ENCODE results near the gene CBLN1. TPM values are rescaled to one million over a fixed set of nuclear protein-coding genes. Genes with fewer than 3 reads are reported as not detected.
"Not testable (repeated sequence)": the region's sequence is repeated elsewhere in the genome, so short reads cannot be mapped to it uniquely, and the experiment has no call there.

Gene CBLN1
- total and polyA plus RNA-seq, 2 donors (not counting 1 experiment from before 2014, with no cell fraction given) = not detected

- no peaks in the 10 kb centered on the region for H3K79me2 ChIP-seq (ENCODE audit: control insufficient read depth, insufficient read depth, low read length)
- H3K9ac ChIP-seq (ENCODE audit: insufficient read depth, low read length) = no peak overlapping the region
- no peak overlapping the region for H3K4me3 ChIP-seq (replicated peaks in 1 of 4; ENCODE audit: control extremely low read depth in 1 of 4, insufficient read depth in 1 of 4, low read depth in 3 of 4, low read length in 4 of 4)
- DNase-seq (ENCODE audit: low read depth in 2 of 2) = no peak
- H4K20me1 ChIP-seq (ENCODE audit: control insufficient read depth, extremely low read depth, insufficient read depth, low read length) = no peaks in the 10 kb centered on the region
- no peaks in the 10 kb centered on the region for H3K9me3 ChIP-seq (ENCODE audit: control insufficient read depth, insufficient read depth, low read depth, low read length)
- no peaks in the 10 kb centered on the region for H3K36me3 ChIP-seq (ENCODE audit: control insufficient read depth, insufficient read depth, low read length)
- no peaks in the 10 kb centered on the region for H3K27me3 ChIP-seq (ENCODE audit: control insufficient read depth, insufficient read depth, low read length)
- H2AFZ ChIP-seq (ENCODE audit: low read length) = no peak overlapping the region
- H3K27ac ChIP-seq (ENCODE audit: insufficient read depth, low read length) = no peak overlapping the region
- no peak overlapping the region for H3K4me2 ChIP-seq (ENCODE audit: extremely low read depth, insufficient read depth, low read length)
- H3K4me1 ChIP-seq (ENCODE audit: control insufficient read depth, extremely low read depth, insufficient read depth, low read length) = no peaks in the 10 kb centered on the region
- TF ChIP-seq EZH2 (IDR thresholded peaks at IDR 0.05; ENCODE audit: low read length, missing control alignments) = no peak
- TF ChIP-seq, protein P1, sequence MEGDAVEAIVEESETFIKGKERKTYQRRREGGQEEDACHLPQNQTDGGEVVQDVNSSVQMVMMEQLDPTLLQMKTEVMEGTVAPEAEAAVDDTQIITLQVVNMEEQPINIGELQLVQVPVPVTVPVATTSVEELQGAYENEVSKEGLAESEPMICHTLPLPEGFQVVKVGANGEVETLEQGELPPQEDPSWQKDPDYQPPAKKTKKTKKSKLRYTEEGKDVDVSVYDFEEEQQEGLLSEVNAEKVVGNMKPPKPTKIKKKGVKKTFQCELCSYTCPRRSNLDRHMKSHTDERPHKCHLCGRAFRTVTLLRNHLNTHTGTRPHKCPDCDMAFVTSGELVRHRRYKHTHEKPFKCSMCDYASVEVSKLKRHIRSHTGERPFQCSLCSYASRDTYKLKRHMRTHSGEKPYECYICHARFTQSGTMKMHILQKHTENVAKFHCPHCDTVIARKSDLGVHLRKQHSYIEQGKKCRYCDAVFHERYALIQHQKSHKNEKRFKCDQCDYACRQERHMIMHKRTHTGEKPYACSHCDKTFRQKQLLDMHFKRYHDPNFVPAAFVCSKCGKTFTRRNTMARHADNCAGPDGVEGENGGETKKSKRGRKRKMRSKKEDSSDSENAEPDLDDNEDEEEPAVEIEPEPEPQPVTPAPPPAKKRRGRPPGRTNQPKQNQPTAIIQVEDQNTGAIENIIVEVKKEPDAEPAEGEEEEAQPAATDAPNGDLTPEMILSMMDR (conservative IDR thresholded peaks at IDR 0.05 in 1 of 2, IDR thresholded peaks at IDR 0.05 in 1 of 2; ENCODE audit: low read depth in 1 of 2, low read length in 2 of 2) = no peak
Observed at GRCh38 chr16:49248227-49248626, 33.4 kb downstream of the CBLN1 start.

GRCh38 chr16:49236216-49236615 lies 45.4 kb downstream of the CBLN1 start:
- H3K79me2 ChIP-seq (ENCODE audit: control insufficient read depth, insufficient read depth, low read length) = no peaks in the 10 kb centered on the region
- no peak overlapping the region for H3K4me3 ChIP-seq (replicated peaks in 1 of 4; ENCODE audit: control extremely low read depth in 1 of 4, insufficient read depth in 1 of 4, low read depth in 3 of 4, low read length in 4 of 4)
- no peak overlapping the region for H3K27ac ChIP-seq (ENCODE audit: insufficient read depth, low read length)
- no peaks in the 10 kb centered on the region for H3K9me3 ChIP-seq (ENCODE audit: control insufficient read depth, insufficient read depth, low read depth, low read length)
- no peaks in the 10 kb centered on the region for H3K4me1 ChIP-seq (ENCODE audit: control insufficient read depth, extremely low read depth, insufficient read depth, low read length)
- no peaks in the 10 kb centered on the region for H3K36me3 ChIP-seq (ENCODE audit: control insufficient read depth, insufficient read depth, low read length)
- no peak overlapping the region for H3K4me2 ChIP-seq (ENCODE audit: extremely low read depth, insufficient read depth, low read length)
- H3K9ac ChIP-seq (ENCODE audit: insufficient read depth, low read length) = no peak overlapping the region
- TF ChIP-seq EZH2 (IDR thresholded peaks at IDR 0.05; ENCODE audit: low read length, missing control alignments) = no peak
- TF ChIP-seq, protein P1 (conservative IDR thresholded peaks at IDR 0.05 in 1 of 2, IDR thresholded peaks at IDR 0.05 in 1 of 2; ENCODE audit: low read depth in 1 of 2, low read length in 2 of 2) = no peak
- H2AFZ ChIP-seq (ENCODE audit: low read length) = no peak overlapping the region
- no peak for DNase-seq (ENCODE audit: low read depth in 2 of 2)
- no peaks in the 10 kb centered on the region for H4K20me1 ChIP-seq (ENCODE audit: control insufficient read depth, extremely low read depth, insufficient read depth, low read length)
- no peaks in the 10 kb centered on the region for H3K27me3 ChIP-seq (ENCODE audit: control insufficient read depth, insufficient read depth, low read length)

- DNase-seq (ENCODE audit: low read depth in 2 of 2); H3K36me3 ChIP-seq (ENCODE audit: control insufficient read depth, insufficient read depth, low read length); H3K27me3 ChIP-seq (ENCODE audit: control insufficient read depth, insufficient read depth, low read length); H3K4me2 ChIP-seq (ENCODE audit: extremely low read depth, insufficient read depth, low read length); H3K79me2 ChIP-seq (ENCODE audit: control insufficient read depth, insufficient read depth, low read length); H3K4me3 ChIP-seq (replicated peaks in 1 of 4; ENCODE audit: control extremely low read depth in 1 of 4, insufficient read depth in 1 of 4, low read depth in 3 of 4, low read length in 4 of 4); H4K20me1 ChIP-seq (ENCODE audit: control insufficient read depth, extremely low read depth, insufficient read depth, low read length); H3K4me1 ChIP-seq (ENCODE audit: control insufficient read depth, extremely low read depth, insufficient read depth, low read length); H3K27ac ChIP-seq (ENCODE audit: insufficient read depth, low read length); H3K9me3 ChIP-seq (ENCODE audit: control insufficient read depth, insufficient read depth, low read depth, low read length); H2AFZ ChIP-seq (ENCODE audit: low read length); H3K9ac ChIP-seq (ENCODE audit: insufficient read depth, low read length): not testable (repeated sequence)
Observed at GRCh38 chr16:49228335-49228734, 53.3 kb downstream of the CBLN1 start.

Other genes with a start within 250 kb of the CBLN1 start
- gene C16orf78, start 92.0 kb upstream of the CBLN1 start, total RNA-seq = not detected in 2 replicates
- gene C16orf78, start 92.0 kb upstream of the CBLN1 start, polyA plus RNA-seq = not detected in 2 replicates

Data from fibroblast of lung (primary cell).